Activated T-cell treated with anti-CD3 and anti-CD28 coated beads for 48 hours (primary cell): Measurements from ENCODE around the gene TP53I13.

Source experiments
- DNase-seq: peaks from one replicate; pipeline ENCODE4 v3.0.0-alpha.2; 2020; ENCODE audit warnings: low read depth

The TP53I13 gene

GRCh38 chr17:29567554-29568330 lies 759 bp upstream of the TP53I13 start:
- peak; percentile 77 for DNase-seq

- DNase-seq = no peak
Measured at GRCh38 chr17:29569245-29569950, 897 bp downstream of the TP53I13 start.

- no peak for DNase-seq
Measured at GRCh38 chr17:29570521-29570920, 2.0 kb downstream of the TP53I13 start.

GRCh38 chr17:29571486-29571882 lies 3.0 kb downstream of the TP53I13 start:
- DNase-seq = no peak

GRCh38 chr17:29571883-29572681 lies 3.6 kb downstream of the TP53I13 start:
- no peak for DNase-seq

GRCh38 chr17:29572691-29573557 lies 4.4 kb downstream of the TP53I13 start:
- peak; percentile 63 for DNase-seq

- no peak for DNase-seq
Measured at GRCh38 chr17:29573558-29573869, 5.0 kb downstream of the TP53I13 start.

- no peak for DNase-seq
Measured at GRCh38 chr17:29573871-29574731, 5.6 kb downstream of the TP53I13 start.

- no peak for DNase-seq
Measured at GRCh38 chr17:29574732-29575510, 6.4 kb downstream of the TP53I13 start.

GRCh38 chr17:29575511-29576213 lies 7.2 kb downstream of the TP53I13 start:
- no peak for DNase-seq

- no peak for DNase-seq
Measured at GRCh38 chr17:29576214-29577000, 7.9 kb downstream of the TP53I13 start.

GRCh38 chr17:29577001-29577370 lies 8.5 kb downstream of the TP53I13 start:
- no peak for DNase-seq

GRCh38 chr17:29577385-29578211 lies 9.1 kb downstream of the TP53I13 start:
- no peak for DNase-seq

- DNase-seq = no peak
Measured at GRCh38 chr17:29578626-29579485, 10.4 kb downstream of the TP53I13 start.

- DNase-seq = peak; percentile 84
Measured at GRCh38 chr17:29579866-29580771, 11.6 kb downstream of the TP53I13 start.
